Measurements from ENCODE around the gene DOCK8. TPM values are rescaled to one million over a fixed set of nuclear protein-coding genes. Genes with fewer than 3 reads are reported as not detected.

The DOCK8 gene
- total and polyA plus RNA-seq, 2 of the 4 experiments (the other 2 are of a cell fraction), result not detected

- intact Hi-C loops (cut with micrococcal nuclease), result loop anchor here (10.0 kb wide), 1 partner anchor 59 kb away; no protein-coding TSS in a partner anchor
- ATAC-seq (ENCODE audit: low read depth), result no peak
- CTCF ChIA-PET, result interaction anchor here (1.2 kb wide), 1 partner anchor 14 kb away, joined by 4 read pairs; no protein-coding TSS in a partner anchor
These were observed 288.7 kb downstream of the DOCK8 start for GRCh38 chr9:503326-503725.

More at GRCh38 chr9:503326-503725, 288.7 kb downstream of the DOCK8 start:
- no peak overlapping the region for H4K5ac ChIP-seq (ENCODE audit: low read depth, low read length)
- H3K14ac ChIP-seq (replicated peaks; ENCODE audit: low read depth, low read length), result no peak overlapping the region
- 20% methylated on average over 1 of the region's 9 CpGs; no CpG with 5 or more reads in 1 of the 2 experiments for WGBS, 2 experiments (ENCODE audit: extremely low coverage in 2 of 2, insufficient read length in 1 of 2)
- H3K36me3 ChIP-seq (ENCODE audit: control insufficient read depth, insufficient read depth, low read length), result no peaks in the 10 kb centered on the region
- H3K4ac ChIP-seq (ENCODE audit: low read depth, low read length), result no peak overlapping the region
- H3K4me2 ChIP-seq (ENCODE audit: low read depth, low read length), result no peak overlapping the region
- peak overlapping the region; percentile 63 for H2AFZ ChIP-seq (replicated peaks; ENCODE audit: low read length, poor library complexity)
- H4K8ac ChIP-seq (ENCODE audit: low read depth in 2 of 2, low read length in 2 of 2), result no peak overlapping the region
- no peak overlapping the region for H3K56ac ChIP-seq (ENCODE audit: extremely low read depth, insufficient read depth, low read length)
- no peak overlapping the region for H2BK5ac ChIP-seq (ENCODE audit: low read depth, low read length, poor library complexity, severe bottlenecking)
- no peak for DNase-seq
- in situ Hi-C loops (cut with MboI; ENCODE audit: low sequenced_read_pairs) (no loop called here), dilution Hi-C loops (cut with HindIII; ENCODE audit: low sequenced_read_pairs, unreplicated experiment) (no loop called here)
- H3K4me3 ChIP-seq (ENCODE audit: insufficient read depth, low read depth, low read length), result no peak overlapping the region
- H3K9me3 ChIP-seq (ENCODE audit: control insufficient read depth, insufficient read depth, low read length), result 0 out of 2 replicates have a peak, but pooled peaks cover 2% of the 10 kb centered on the region
- H4K20me1 ChIP-seq (ENCODE audit: insufficient read depth, low read length), result no peaks in the 10 kb centered on the region
- H4K91ac ChIP-seq (ENCODE audit: insufficient read depth, low read depth, low read length), result no peak overlapping the region
- no peaks in the 10 kb centered on the region; the same call in 1 of the 2 replicates for H3K4me1 ChIP-seq (ENCODE audit: control insufficient read depth, insufficient read depth, low read length)
- no peak overlapping the region for H2AK9ac ChIP-seq (replicated peaks; ENCODE audit: low read depth, low read length, poor library complexity)
- no peak overlapping the region for H2AK5ac ChIP-seq (ENCODE audit: low read depth, low read length)
- no TSS peak for BruUV-seq (replicated peaks)
- H2BK15ac ChIP-seq (ENCODE audit: low read depth, low read length), result no peak overlapping the region
- POLR2A ChIA-PET (ENCODE audit: unreplicated experiment), result no interaction called here
- H3K9ac ChIP-seq (ENCODE audit: low read depth, low read length), result no peak overlapping the region
- H2BK120ac ChIP-seq (ENCODE audit: low read depth, low read length), result no peak overlapping the region
- no peak for TF ChIP-seq MXI1 (IDR thresholded peaks at IDR 0.05; ENCODE audit: borderline replicate concordance, low read depth, low read length)
- no peak for TF ChIP-seq ELK1 (IDR thresholded peaks at IDR 0.05; ENCODE audit: borderline replicate concordance, low read depth, low read length)
- no peak for TF ChIP-seq POLR2A (IDR thresholded peaks at IDR 0.05; ENCODE audit: low read depth, low read length)
- no peak for TF ChIP-seq CHD1 (IDR thresholded peaks at IDR 0.05; ENCODE audit: low read depth, low read length)
- no peak for TF ChIP-seq CTCF (conservative IDR thresholded peaks at IDR 0.05; ENCODE audit: low read depth, low read length)
- no peak for TF ChIP-seq BHLHE40 (IDR thresholded peaks at IDR 0.05; ENCODE audit: low read depth, low read length)
- no peak for TF ChIP-seq MAZ (IDR thresholded peaks at IDR 0.05; ENCODE audit: borderline replicate concordance, low read depth, low read length)
- TF ChIP-seq, protein P1, sequence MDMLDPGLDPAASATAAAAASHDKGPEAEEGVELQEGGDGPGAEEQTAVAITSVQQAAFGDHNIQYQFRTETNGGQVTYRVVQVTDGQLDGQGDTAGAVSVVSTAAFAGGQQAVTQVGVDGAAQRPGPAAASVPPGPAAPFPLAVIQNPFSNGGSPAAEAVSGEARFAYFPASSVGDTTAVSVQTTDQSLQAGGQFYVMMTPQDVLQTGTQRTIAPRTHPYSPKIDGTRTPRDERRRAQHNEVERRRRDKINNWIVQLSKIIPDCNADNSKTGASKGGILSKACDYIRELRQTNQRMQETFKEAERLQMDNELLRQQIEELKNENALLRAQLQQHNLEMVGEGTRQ (IDR thresholded peaks at IDR 0.05; ENCODE audit: low read depth, low read length), result no peak
- TF ChIP-seq NFE2L2 (IDR thresholded peaks at IDR 0.05; ENCODE audit: low read depth, low read length), result no peak
- peaks cover 27% of the 10 kb centered on the region for H3K27me3 ChIP-seq (ENCODE audit: control insufficient read depth, insufficient read depth, low read length)
- no peak overlapping the region for H3K23ac ChIP-seq (ENCODE audit: low read depth, low read length)
- no peaks in the 10 kb centered on the region; the same call in 1 of the 2 replicates for H3K9me1 ChIP-seq (ENCODE audit: insufficient read depth, low read length)
- no peak overlapping the region for H3K18ac ChIP-seq (ENCODE audit: low read depth, low read length)
- H3K27ac ChIP-seq (ENCODE audit: insufficient read depth, low read length), result no peak overlapping the region
- H2BK20ac ChIP-seq (ENCODE audit: low read depth, low read length), result no peak overlapping the region
- no peaks in the 10 kb centered on the region for H3K79me1 ChIP-seq (ENCODE audit: low read depth in 1 of 2, low read length in 2 of 2)
